ENCODE results near the gene CMIP. TPM values are rescaled to one million over a fixed set of nuclear protein-coding genes. Genes with fewer than 3 reads are reported as not detected.

The CMIP gene
- polyA plus RNA-seq, 1 donor from 2014 or later = 15.1 TPM

- Histone ChIP-seq H3K4me3 (ENCODE audit: low read length) (peak overlapping the region; percentile 33), H3K27ac (ENCODE audit: low read length) (peak overlapping the region; percentile 74), H3F3A (ENCODE audit: insufficient read depth, low read length, poor library complexity, severe bottlenecking) (no peaks in the 10 kb centered on the region), H2AFZ (ENCODE audit: low read depth, low read length) (no peak overlapping the region), H3K9me3 (ENCODE audit: low read length) (no peaks in the 10 kb centered on the region), H3K4me2 (ENCODE audit: low read length) (no peak overlapping the region), H3K9me2 (ENCODE audit: insufficient read depth, low read length) (no peaks in the 10 kb centered on the region), H3K36me3 (ENCODE audit: insufficient read depth, low read length) (no peaks in the 10 kb centered on the region), H3K79me2 (replicated peaks; ENCODE audit: insufficient read depth, low read length) (peaks cover 12% of the 10 kb centered on the region), H3K9ac (ENCODE audit: low read length) (peak overlapping the region; percentile 46), H3K27me3 (ENCODE audit: insufficient read depth, low read depth, low read length) (no peaks in the 10 kb centered on the region), H4K20me1 (ENCODE audit: insufficient read depth) (no peaks in the 10 kb centered on the region)
- TF ChIP-seq EZH2 (IDR thresholded peaks at IDR 0.05; ENCODE audit: borderline replicate concordance, insufficient read depth, low read length, poor library complexity, severe bottlenecking) (no peak), POLR2AphosphoS5 (IDR thresholded peaks at IDR 0.05) (no peak), EP300 (conservative IDR thresholded peaks at IDR 0.05; ENCODE audit: poor library complexity, severe bottlenecking) (no peak), SMC3 (conservative IDR thresholded peaks at IDR 0.05; ENCODE audit: poor library complexity) (no peak), MXI1 (conservative IDR thresholded peaks at IDR 0.05; ENCODE audit: poor library complexity, severe bottlenecking) (no peak), RAD21 (conservative IDR thresholded peaks at IDR 0.05) (no peak), REST (IDR thresholded peaks at IDR 0.05; ENCODE audit: borderline replicate concordance) (no peak), CTCF (IDR thresholded peaks at IDR 0.05; ENCODE audit: poor library complexity, severe bottlenecking) (no peak), TAF1 (IDR thresholded peaks at IDR 0.05; ENCODE audit: low read depth) (no peak)
These were observed 196.1 kb downstream of the CMIP start for GRCh38 chr16:81640681-81641070.

GRCh38 chr16:81641395-81642106 is 196.9 kb downstream of the CMIP start:
- no peaks in the 10 kb centered on the region for H4K20me1 ChIP-seq (ENCODE audit: insufficient read depth)
- H3K4me2 ChIP-seq (ENCODE audit: low read length) = no peak overlapping the region
- H3K27ac ChIP-seq (ENCODE audit: low read length) = peak overlapping the region; percentile 74
- no peaks in the 10 kb centered on the region for H3F3A ChIP-seq (ENCODE audit: insufficient read depth, low read length, poor library complexity, severe bottlenecking)
- H3K4me3 ChIP-seq (ENCODE audit: low read length) = peak overlapping the region; percentile 33
- no peaks in the 10 kb centered on the region for H3K36me3 ChIP-seq (ENCODE audit: insufficient read depth, low read length)
- peak overlapping the region; percentile 46 for H3K9ac ChIP-seq (ENCODE audit: low read length)
- H3K27me3 ChIP-seq (ENCODE audit: insufficient read depth, low read depth, low read length) = no peaks in the 10 kb centered on the region
- TF ChIP-seq EP300 (conservative IDR thresholded peaks at IDR 0.05; ENCODE audit: poor library complexity, severe bottlenecking) (peak; percentile 32), EZH2 (IDR thresholded peaks at IDR 0.05; ENCODE audit: borderline replicate concordance, insufficient read depth, low read length, poor library complexity, severe bottlenecking) (no peak), POLR2AphosphoS5 (IDR thresholded peaks at IDR 0.05) (peak; percentile 22), MXI1 (conservative IDR thresholded peaks at IDR 0.05; ENCODE audit: poor library complexity, severe bottlenecking) (peak; percentile 42), REST (IDR thresholded peaks at IDR 0.05; ENCODE audit: borderline replicate concordance) (no peak), SMC3 (conservative IDR thresholded peaks at IDR 0.05; ENCODE audit: poor library complexity) (peak; percentile 44), RAD21 (conservative IDR thresholded peaks at IDR 0.05) (peak; percentile 31)
- H3K79me2 ChIP-seq (replicated peaks; ENCODE audit: insufficient read depth, low read length) = peaks cover 14% of the 10 kb centered on the region
- no peaks in the 10 kb centered on the region for H3K9me2 ChIP-seq (ENCODE audit: insufficient read depth, low read length)
- H2AFZ ChIP-seq (ENCODE audit: low read depth, low read length) = no peak overlapping the region
- no peaks in the 10 kb centered on the region for H3K9me3 ChIP-seq (ENCODE audit: low read length)
